ENCODE measurements around the gene RAB7B. TPM values are rescaled to one million over a fixed set of nuclear protein-coding genes. Genes with fewer than 3 reads are reported as not detected.

The RAB7B gene
- total RNA-seq, 1 donor from 2014 or later, result 6.3 TPM

- Histone ChIP-seq H3K4me1 (ENCODE audit: control insufficient read depth in 3 of 3, insufficient read depth in 3 of 3, low read length in 3 of 3) (peaks cover 0 to 11% (median 9%) of the 10 kb centered on the region in 3 donors), H3K36me3 (ENCODE audit: control insufficient read depth in 3 of 3, insufficient read depth in 3 of 3, low read length in 3 of 3) (no peaks in the 10 kb centered on the region), H3K9me3 (ENCODE audit: control insufficient read depth in 3 of 3, low read length in 3 of 3) (no peaks in the 10 kb centered on the region), H3K27ac (ENCODE audit: low read depth, low read length) (no peak overlapping the region), H3K9ac (ENCODE audit: low read depth in 1 of 3, low read length in 3 of 3) (no peak overlapping the region), H3K4me3 (ENCODE audit: low read length in 3 of 3) (no peak overlapping the region), H3K27me3 (ENCODE audit: control insufficient read depth in 3 of 3, insufficient read depth in 3 of 3, low read length in 3 of 3) (peaks cover 0 to 14% (median 3%) of the 10 kb centered on the region in 3 donors)
These were observed 58.7 kb downstream of the RAB7B start for GRCh38 chr1:205944525-205944924.

DNA sequence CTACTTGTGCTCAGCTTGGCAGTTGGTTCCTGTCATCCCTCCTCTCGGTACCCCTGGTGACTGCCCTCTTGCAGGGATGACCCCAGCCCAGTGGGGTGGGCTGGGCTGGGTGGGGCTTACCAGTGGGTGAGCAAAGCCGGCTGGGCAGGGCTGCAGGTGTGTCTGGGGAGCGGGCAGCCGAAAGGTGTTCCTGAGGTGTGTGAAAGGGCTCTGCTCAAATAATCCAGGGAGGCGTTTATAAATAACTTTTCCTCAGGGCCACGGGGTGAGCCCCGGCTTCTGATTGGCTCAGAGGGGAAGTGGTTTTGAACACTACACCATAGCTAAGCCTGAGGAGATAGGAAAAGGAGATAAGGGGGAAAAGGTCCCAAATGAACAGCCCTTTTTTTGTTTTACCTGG lies 60.0 kb downstream of the RAB7B start, which contains the start of gene SLC26A9:
SLC26A9 (minus strand) TSS at position 212 of the 400 bp plus-strand sequence. CDS start 7,636 bp downstream, outside the sequence.
- H3K36me3 ChIP-seq (ENCODE audit: control insufficient read depth in 3 of 3, insufficient read depth in 3 of 3, low read length in 3 of 3), result no peaks in the 10 kb centered on the region
- no peak within 1 kb of the TSS for H3K4me3 ChIP-seq (ENCODE audit: low read length in 3 of 3)
- H3K4me1 ChIP-seq (ENCODE audit: control insufficient read depth in 3 of 3, insufficient read depth in 3 of 3, low read length in 3 of 3), result peaks cover 0 to 9% (median 6%) of the 10 kb centered on the region in 3 donors
- H3K27me3 ChIP-seq (ENCODE audit: control insufficient read depth in 3 of 3, insufficient read depth in 3 of 3, low read length in 3 of 3), result peaks cover 0 to 14% (median 7%) of the 10 kb centered on the region in 3 donors
- H3K9me3 ChIP-seq (ENCODE audit: control insufficient read depth in 3 of 3, low read length in 3 of 3), result no peaks in the 10 kb centered on the region
- H3K9ac ChIP-seq (ENCODE audit: low read depth in 1 of 3, low read length in 3 of 3), result no peak within 1 kb of the TSS
- H3K27ac ChIP-seq (ENCODE audit: low read depth, low read length), result no peak within 1 kb of the TSS

- Histone ChIP-seq H3K9me3 (ENCODE audit: control insufficient read depth in 3 of 3, low read length in 3 of 3) (no peaks in the 10 kb centered on the region), H3K4me3 (ENCODE audit: low read length in 3 of 3) (no peak overlapping the region), H3K27ac (ENCODE audit: low read depth, low read length) (no peak overlapping the region), H3K9ac (ENCODE audit: low read depth in 1 of 3, low read length in 3 of 3) (no peak overlapping the region), H3K4me1 (ENCODE audit: control insufficient read depth in 3 of 3, insufficient read depth in 3 of 3, low read length in 3 of 3) (peaks cover 0 to 9% (median 6%) of the 10 kb centered on the region in 3 donors), H3K36me3 (ENCODE audit: control insufficient read depth in 3 of 3, insufficient read depth in 3 of 3, low read length in 3 of 3) (no peaks in the 10 kb centered on the region), H3K27me3 (ENCODE audit: control insufficient read depth in 3 of 3, insufficient read depth in 3 of 3, low read length in 3 of 3) (peaks cover 0 to 14% (median 7%) of the 10 kb centered on the region in 3 donors)
These were observed 60.5 kb downstream of the RAB7B start for GRCh38 chr1:205942631-205943159.

GRCh38 chr1:205940710-205941109 lies 62.5 kb downstream of the RAB7B start:
- Histone ChIP-seq H3K4me3 (ENCODE audit: low read length in 3 of 3) (no peak overlapping the region), H3K9me3 (ENCODE audit: control insufficient read depth in 3 of 3, low read length in 3 of 3) (no peaks in the 10 kb centered on the region), H3K4me1 (ENCODE audit: control insufficient read depth in 3 of 3, insufficient read depth in 3 of 3, low read length in 3 of 3) (no peaks in the 10 kb centered on the region), H3K9ac (ENCODE audit: low read depth in 1 of 3, low read length in 3 of 3) (no peak overlapping the region), H3K27me3 (ENCODE audit: control insufficient read depth in 3 of 3, insufficient read depth in 3 of 3, low read length in 3 of 3) (peaks cover 0 to 14% (median 7%) of the 10 kb centered on the region in 3 donors), H3K36me3 (ENCODE audit: control insufficient read depth in 3 of 3, insufficient read depth in 3 of 3, low read length in 3 of 3) (no peaks in the 10 kb centered on the region), H3K27ac (ENCODE audit: low read depth, low read length) (no peak overlapping the region)

- Histone ChIP-seq H3K27ac (ENCODE audit: low read depth, low read length) (no peak overlapping the region), H3K36me3 (ENCODE audit: control insufficient read depth in 3 of 3, insufficient read depth in 3 of 3, low read length in 3 of 3) (no peaks in the 10 kb centered on the region), H3K9ac (ENCODE audit: low read depth in 1 of 3, low read length in 3 of 3) (no peak overlapping the region), H3K9me3 (ENCODE audit: control insufficient read depth in 3 of 3, low read length in 3 of 3) (no peaks in the 10 kb centered on the region), H3K4me3 (ENCODE audit: low read length in 3 of 3) (no peak overlapping the region), H3K4me1 (ENCODE audit: control insufficient read depth in 3 of 3, insufficient read depth in 3 of 3, low read length in 3 of 3) (no peaks in the 10 kb centered on the region), H3K27me3 (ENCODE audit: control insufficient read depth in 3 of 3, insufficient read depth in 3 of 3, low read length in 3 of 3) (peaks cover 0 to 14% (median 7%) of the 10 kb centered on the region in 3 donors)
These were observed 63.4 kb downstream of the RAB7B start for GRCh38 chr1:205939690-205940330.

- Histone ChIP-seq H3K9ac (ENCODE audit: low read depth in 1 of 3, low read length in 3 of 3) (no peak overlapping the region), H3K27me3 (ENCODE audit: control insufficient read depth in 3 of 3, insufficient read depth in 3 of 3, low read length in 3 of 3) (peaks cover 0 to 12% (median 7%) of the 10 kb centered on the region in 3 donors), H3K27ac (ENCODE audit: low read depth, low read length) (no peak overlapping the region), H3K9me3 (ENCODE audit: control insufficient read depth in 3 of 3, low read length in 3 of 3) (no peaks in the 10 kb centered on the region), H3K36me3 (ENCODE audit: control insufficient read depth in 3 of 3, insufficient read depth in 3 of 3, low read length in 3 of 3) (no peaks in the 10 kb centered on the region), H3K4me3 (ENCODE audit: low read length in 3 of 3) (no peak overlapping the region), H3K4me1 (ENCODE audit: control insufficient read depth in 3 of 3, insufficient read depth in 3 of 3, low read length in 3 of 3) (no peaks in the 10 kb centered on the region)
These were observed 64.5 kb downstream of the RAB7B start for GRCh38 chr1:205938682-205939081.

DNA sequence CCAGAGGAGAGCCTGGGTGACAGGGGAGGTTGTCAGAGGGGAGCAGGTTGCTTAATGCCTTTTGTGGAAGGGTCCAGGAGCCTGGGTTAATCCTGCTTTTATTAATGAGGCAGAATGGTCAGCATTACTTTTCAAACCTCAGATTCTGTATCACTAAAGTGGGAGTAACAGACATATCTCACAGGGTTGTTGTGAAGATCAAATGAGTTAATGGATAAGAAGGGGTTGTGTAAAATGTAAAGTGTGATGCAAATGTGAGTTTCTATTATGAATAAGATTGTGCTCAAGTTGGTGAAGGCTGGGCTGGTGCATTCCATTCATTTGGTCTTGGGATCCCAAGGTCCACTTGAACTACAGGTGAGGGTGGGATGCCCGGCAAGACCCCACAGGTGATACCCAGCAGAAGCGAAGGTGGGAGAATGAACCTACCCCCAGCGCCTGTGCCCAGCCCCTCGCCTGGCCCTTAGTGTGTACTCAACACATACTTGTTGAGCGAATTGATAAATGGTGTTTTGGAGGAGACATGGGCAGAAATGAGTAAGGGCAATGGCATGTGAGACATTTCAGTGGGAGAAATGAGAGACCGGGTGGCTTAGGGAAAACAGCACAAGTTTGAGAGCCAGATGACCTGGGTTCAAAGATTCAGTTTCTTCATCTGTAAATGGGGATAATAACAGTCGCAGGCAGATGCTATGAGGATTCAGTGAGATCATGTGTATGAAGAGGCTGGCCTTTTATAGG lies 66.2 kb downstream of the RAB7B start:
- Histone ChIP-seq H3K4me3 (ENCODE audit: low read length in 3 of 3) (no peak overlapping the region), H3K27ac (ENCODE audit: low read depth, low read length) (no peak overlapping the region), H3K27me3 (ENCODE audit: control insufficient read depth in 3 of 3, insufficient read depth in 3 of 3, low read length in 3 of 3) (peaks cover 0 to 7% (median 4%) of the 10 kb centered on the region in 3 donors), H3K9me3 (ENCODE audit: control insufficient read depth in 3 of 3, low read length in 3 of 3) (no peaks in the 10 kb centered on the region), H3K9ac (ENCODE audit: low read depth in 1 of 3, low read length in 3 of 3) (no peak overlapping the region), H3K4me1 (ENCODE audit: control insufficient read depth in 3 of 3, insufficient read depth in 3 of 3, low read length in 3 of 3) (no peaks in the 10 kb centered on the region), H3K36me3 (ENCODE audit: control insufficient read depth in 3 of 3, insufficient read depth in 3 of 3, low read length in 3 of 3) (no peaks in the 10 kb centered on the region)

GRCh38 chr1:205936311-205936710 lies 66.9 kb downstream of the RAB7B start:
- no peaks in the 10 kb centered on the region for H3K4me1 ChIP-seq (ENCODE audit: control insufficient read depth in 3 of 3, insufficient read depth in 3 of 3, low read length in 3 of 3)
- no peak overlapping the region for H3K9ac ChIP-seq (ENCODE audit: low read depth in 1 of 3, low read length in 3 of 3)
- H3K36me3 ChIP-seq (ENCODE audit: control insufficient read depth in 3 of 3, insufficient read depth in 3 of 3, low read length in 3 of 3), result no peaks in the 10 kb centered on the region
- H3K9me3 ChIP-seq (ENCODE audit: control insufficient read depth in 3 of 3, low read length in 3 of 3), result no peaks in the 10 kb centered on the region
- no peak overlapping the region for H3K27ac ChIP-seq (ENCODE audit: low read depth, low read length)
- H3K27me3 ChIP-seq (ENCODE audit: control insufficient read depth in 3 of 3, insufficient read depth in 3 of 3, low read length in 3 of 3), result peaks cover 0 to 7% (median 4%) of the 10 kb centered on the region in 3 donors
- no peak overlapping the region for H3K4me3 ChIP-seq (ENCODE audit: low read length in 3 of 3)

GRCh38 chr1:205935869-205936268 lies 67.3 kb downstream of the RAB7B start:
- H3K4me3 ChIP-seq (ENCODE audit: low read length in 3 of 3), result no peak overlapping the region
- H3K27me3 ChIP-seq (ENCODE audit: control insufficient read depth in 3 of 3, insufficient read depth in 3 of 3, low read length in 3 of 3), result peaks cover 0 to 6% (median 4%) of the 10 kb centered on the region in 3 donors
- H3K9ac ChIP-seq (ENCODE audit: low read depth in 1 of 3, low read length in 3 of 3), result no peak overlapping the region
- no peak overlapping the region for H3K27ac ChIP-seq (ENCODE audit: low read depth, low read length)
- H3K4me1 ChIP-seq (ENCODE audit: control insufficient read depth in 3 of 3, insufficient read depth in 3 of 3, low read length in 3 of 3), result no peaks in the 10 kb centered on the region
- no peaks in the 10 kb centered on the region for H3K9me3 ChIP-seq (ENCODE audit: control insufficient read depth in 3 of 3, low read length in 3 of 3)
- no peaks in the 10 kb centered on the region for H3K36me3 ChIP-seq (ENCODE audit: control insufficient read depth in 3 of 3, insufficient read depth in 3 of 3, low read length in 3 of 3)

- Histone ChIP-seq H3K4me1 (ENCODE audit: control insufficient read depth in 3 of 3, insufficient read depth in 3 of 3, low read length in 3 of 3) (no peaks in the 10 kb centered on the region), H3K36me3 (ENCODE audit: control insufficient read depth in 3 of 3, insufficient read depth in 3 of 3, low read length in 3 of 3) (no peaks in the 10 kb centered on the region), H3K27ac (ENCODE audit: low read depth, low read length) (no peak overlapping the region), H3K9me3 (ENCODE audit: control insufficient read depth in 3 of 3, low read length in 3 of 3) (no peaks in the 10 kb centered on the region), H3K9ac (ENCODE audit: low read depth in 1 of 3, low read length in 3 of 3) (no peak overlapping the region), H3K27me3 (ENCODE audit: control insufficient read depth in 3 of 3, insufficient read depth in 3 of 3, low read length in 3 of 3) (peaks cover 0 to 4% (median 4%) of the 10 kb centered on the region in 3 donors), H3K4me3 (ENCODE audit: low read length in 3 of 3) (no peak overlapping the region)
These were observed 68.4 kb downstream of the RAB7B start for GRCh38 chr1:205934788-205935187.
